ENCODE measurements around the gene NPFFR2.
"Not testable (repeated sequence)": the region's sequence is repeated elsewhere in the genome, so short reads cannot be mapped to it uniquely, and the experiment has no call there.

Gene NPFFR2

DNA sequence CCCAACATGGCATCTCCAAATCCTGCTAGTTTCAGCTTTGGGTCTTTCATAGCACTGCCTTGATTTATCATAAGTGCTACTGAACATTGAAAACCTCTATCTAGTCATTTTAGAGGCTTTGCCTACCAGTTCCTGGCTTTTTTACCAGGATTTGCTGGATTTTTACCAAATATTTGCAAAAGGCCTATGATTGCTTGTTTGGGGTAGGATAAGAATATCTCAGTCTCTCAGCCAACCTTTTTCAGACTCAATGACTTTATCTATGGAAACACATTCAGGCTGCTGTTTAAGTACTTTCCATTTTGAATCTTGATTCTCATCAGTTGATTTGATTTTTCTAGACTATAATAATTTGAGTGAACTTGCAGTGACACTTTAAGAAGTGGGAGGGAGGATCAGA is 80.1 kb downstream of the NPFFR2 start:
- no peak for DNase-seq

DNA sequence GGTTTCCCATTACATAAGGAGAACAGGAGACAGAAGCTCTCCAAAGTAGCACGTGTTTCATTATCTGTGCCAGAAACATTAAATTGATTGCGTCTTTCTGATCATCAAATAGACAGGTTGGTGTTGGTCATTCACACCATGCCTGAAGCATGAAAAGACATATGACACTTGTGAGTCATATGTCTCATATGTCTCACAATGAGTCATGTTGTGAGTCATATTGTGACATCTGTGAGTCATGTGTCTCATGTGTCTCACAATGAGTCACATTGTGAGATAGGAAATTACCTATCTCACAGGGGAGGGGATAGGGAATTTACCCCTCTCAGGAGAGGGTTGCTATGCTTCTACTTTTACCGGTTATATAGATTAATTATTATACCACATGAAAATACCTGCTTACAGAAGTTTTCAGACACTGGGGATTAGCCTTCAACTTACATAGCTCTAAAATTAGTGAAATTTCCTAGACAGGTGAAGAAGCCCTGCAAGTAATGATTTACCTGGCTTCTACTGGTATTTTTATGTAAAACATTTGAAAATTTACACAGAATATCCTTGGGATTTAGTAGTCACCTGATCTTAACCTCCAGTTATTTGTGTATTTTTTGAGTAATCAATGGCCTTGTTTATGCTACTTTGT is 80.8 kb downstream of the NPFFR2 start:
- no peak for DNase-seq

DNA sequence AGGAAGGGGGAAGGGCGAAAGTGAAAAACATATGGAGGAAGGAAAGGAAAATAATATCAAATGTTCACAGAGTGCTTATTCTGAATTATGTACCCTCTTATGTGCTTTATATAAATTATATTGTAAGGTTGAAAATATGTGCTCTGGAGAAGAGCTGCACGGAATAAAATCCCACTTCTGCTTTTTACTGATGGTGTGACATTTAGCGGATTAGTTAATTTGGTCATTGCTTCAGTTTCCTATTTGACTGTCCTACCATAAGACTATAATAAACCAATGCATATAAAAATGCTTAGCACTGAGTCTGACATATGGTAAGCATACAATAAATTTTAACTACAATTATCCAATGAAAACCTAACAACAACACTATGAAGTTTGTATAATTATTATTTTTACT is 86.2 kb downstream of the NPFFR2 start:
- DNase-seq: no peak

DNA sequence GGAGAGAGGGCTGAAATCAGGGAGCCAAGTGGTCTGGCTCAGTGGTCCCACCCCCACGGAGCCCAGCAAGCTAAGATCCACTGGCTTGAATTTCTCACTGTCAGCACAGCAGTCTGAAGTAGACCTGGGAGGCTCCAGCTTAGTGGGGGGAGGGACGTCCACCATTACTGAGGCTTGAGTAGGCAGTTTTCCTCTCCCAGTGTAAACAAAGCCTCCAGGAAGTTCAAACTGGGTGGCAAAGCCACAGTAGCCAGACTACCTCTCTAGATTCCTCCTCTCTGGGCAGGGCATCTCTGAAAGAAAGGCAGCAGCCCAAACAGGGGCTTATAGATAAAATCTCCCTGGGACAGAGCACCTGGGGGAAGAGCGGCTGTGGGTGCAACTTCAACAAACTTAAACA is 88.1 kb downstream of the NPFFR2 start:
- no peak for DNase-seq

DNA sequence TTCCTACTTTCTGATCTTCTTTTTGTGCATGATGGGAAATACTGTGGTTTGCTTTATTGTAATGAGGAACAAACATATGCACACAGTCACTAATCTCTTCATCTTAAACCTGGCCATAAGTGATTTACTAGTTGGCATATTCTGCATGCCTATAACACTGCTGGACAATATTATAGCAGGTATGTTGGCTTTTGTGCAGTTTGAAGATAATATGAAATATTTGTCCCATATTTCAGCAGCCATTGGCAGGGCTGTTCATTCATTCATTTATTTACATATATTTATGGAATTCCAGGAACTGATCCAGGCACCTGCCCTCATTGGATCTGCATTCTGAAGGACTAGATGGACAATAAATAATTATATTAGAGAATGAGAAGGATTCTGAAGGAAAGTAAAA is 96.9 kb downstream of the NPFFR2 start:
- DNase-seq: no peak

DNA sequence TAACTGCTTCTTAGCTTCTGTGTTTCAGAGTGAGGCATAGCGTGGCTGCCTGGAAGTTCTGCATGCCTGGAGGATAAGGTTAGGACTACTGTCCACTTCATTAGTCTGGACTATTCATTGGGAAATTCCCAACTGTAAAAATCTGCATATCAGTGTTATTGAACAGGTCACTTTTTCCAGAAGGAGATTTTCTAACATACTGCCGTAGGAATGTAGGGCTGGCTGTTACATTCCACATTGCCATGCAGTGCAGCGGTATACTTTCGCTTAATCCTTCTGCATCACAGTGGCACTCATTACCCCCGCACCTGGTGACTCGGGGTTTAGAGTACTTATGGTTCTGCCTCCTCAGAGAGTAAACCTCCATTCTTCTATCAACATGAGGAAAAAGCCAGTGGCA is 104.6 kb downstream of the NPFFR2 start:
- no peak for DNase-seq

DNA sequence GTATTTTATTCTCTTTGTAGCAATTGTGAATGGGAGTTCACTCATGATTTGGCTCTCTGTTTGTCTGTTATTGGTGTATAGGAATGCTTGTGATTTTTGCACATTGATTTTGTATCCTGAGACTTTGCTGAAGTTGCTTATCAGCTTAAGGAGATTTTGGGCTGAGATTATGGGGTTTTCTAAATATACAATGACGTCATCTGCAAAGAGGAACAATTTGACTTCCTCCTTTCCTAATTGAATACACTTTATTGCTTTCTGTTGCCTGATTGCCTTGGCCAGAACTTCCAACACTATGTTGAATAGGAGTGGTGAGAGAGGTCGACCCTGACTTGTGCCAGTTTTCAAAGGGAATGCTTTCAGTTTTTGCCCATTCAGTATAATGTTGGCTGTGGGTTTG is 108.2 kb downstream of the NPFFR2 start:
- DNase-seq: not testable (repeated sequence)

DNA sequence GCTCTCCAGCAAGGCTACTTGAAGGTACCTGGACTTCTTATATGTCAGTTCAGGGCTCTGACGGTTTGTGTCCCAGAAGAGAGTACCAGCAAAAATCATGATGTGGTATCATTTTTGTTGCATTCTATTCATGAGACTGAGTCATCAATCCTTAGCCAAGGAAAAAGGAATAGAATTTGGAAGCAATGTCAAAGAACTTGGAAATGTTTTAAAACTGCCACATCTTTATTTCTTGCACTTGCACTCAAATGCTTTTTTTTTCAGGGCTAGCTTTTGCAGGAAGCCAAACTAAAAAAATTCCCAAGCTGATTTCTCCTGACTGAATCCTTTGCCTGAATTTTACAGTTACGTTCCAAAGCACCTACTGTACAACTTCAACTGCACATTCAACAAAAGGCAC is 112.4 kb downstream of the NPFFR2 start:
- no peak for DNase-seq

DNA sequence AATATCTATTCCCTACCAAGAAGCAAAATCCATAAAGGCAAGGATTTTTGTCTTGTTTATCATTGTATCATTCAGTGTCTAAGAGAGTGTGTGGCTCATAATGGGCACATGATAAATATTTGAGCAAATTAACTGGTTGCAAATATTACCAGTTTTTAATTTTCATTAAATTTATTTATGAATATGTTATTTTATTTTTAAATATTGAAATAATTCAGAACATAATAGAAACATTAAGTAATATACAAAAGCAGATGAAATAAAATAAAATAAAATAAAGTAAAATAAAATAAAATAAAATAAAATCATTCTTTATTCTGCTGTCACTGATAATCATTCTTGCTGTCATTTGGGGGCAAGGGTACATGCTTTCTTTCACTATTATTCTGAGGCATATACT is 120.9 kb downstream of the NPFFR2 start:
- DNase-seq: no peak

DNA sequence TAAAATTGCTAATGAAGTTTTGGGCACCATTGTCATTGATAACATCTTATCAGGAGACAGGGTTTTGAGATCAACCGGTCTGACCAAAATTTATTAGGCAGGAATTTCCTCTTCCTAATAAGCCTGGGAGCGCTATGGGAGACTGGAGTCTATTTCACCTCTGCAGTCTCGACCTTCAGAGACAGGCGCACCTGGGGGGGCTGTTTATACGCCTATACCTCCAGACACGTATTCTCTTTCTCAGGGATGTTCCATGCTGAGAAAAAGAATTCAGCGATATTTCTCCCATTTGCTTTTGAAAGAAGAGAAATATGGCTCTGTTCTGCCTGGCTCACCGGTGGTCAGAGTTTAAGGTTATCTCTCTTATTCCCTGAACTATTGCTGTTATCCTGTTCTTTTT is 121.8 kb downstream of the NPFFR2 start:
- not testable (repeated sequence) for DNase-seq

DNA sequence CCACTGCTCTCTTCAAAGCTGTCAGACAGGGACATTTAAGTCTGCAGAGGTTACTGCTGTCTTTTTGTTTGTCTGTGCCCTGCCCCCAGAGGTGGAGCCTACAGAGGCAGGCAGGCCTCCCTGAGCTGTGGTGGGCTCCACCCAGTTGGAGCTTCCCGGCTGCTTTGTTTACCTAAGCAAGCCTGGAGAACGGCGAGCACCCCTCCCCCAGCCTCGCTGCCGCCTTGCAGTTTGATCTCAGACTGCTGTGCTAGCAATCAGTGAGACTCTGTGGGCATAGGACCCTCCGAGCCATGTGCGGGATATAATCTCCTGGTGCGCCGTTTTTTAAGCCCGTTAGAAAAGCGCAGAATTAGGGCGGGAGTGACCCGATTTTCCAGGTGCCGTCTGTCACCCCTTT is 137.5 kb downstream of the NPFFR2 start:
- DNase-seq: not testable (repeated sequence)

DNA sequence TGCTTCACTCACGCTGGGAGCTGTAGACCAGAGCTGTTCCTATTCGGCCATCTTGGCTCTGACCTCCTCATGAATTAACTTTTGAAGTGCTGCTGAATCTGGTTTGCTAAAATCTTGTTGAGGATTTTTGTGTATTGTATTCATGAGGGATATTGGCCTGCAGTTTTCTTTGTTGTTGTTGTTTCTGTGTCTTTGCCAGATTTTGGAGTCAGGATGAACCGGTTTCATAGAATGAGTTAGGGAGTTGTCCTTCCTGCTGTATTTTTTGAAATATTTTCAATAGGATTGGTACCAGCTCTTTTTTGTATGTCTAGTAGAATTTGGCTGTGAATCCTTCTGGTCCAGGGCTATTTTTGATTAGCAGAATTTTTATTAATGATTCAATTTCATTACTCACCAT is 138.1 kb downstream of the NPFFR2 start:
- no peak for DNase-seq

DNA sequence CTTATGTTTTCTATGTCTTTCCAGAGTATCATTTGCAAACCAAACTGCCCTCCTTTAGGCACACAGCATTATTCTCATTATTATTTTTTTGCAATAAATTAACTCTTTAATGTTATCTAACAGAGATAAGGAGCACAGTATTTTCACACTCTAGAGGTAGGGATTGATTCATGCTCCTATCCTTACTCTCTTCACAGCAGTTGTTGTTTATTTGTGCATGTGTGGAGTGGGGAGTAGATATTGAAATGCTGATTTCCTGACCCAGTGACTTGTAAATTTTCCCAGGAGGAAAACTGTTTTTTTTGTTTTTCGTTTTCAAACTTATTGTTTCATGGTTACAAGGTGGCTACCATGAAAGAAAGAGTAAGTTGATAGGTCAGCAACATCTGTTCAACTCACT is 140.0 kb downstream of the NPFFR2 start:
- no peak for DNase-seq

DNA sequence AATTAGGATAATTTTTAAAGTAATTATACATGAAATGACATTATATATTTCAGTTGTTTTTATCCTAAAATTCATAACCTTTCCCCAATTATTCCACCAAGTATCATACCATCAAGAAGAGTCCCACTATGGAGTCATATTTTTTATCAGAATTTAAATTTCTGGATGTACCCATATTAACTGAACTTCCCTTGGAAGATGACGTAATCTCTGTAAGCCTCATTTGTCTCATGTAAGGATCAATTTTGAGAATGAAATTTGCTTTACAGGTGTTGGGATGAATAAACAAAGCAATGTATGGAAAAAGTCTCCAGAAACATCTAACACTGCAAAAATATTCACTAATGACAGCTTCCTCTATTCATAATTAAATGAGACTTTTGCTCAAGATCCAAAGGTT is 147.5 kb downstream of the NPFFR2 start:
- no peak for DNase-seq

DNA sequence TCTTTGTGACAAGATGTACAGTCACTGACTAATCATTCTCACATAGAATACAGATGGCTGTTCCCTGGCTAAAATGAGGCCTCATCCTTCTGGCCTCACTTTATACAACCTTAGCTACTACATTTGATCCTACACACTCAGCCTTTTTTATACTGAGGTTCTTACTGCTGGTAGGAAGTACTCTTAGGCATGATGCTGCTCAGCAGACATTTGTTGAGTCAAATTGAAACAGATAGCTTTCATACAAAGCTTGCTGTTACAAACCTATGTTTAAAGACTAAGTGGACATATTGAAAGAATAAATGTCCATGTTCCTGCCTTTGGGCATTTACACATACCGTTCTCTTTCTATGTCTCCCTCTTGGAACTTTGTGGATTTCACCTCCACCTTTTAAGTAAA is 154.9 kb downstream of the NPFFR2 start:
- no peak for DNase-seq

DNA sequence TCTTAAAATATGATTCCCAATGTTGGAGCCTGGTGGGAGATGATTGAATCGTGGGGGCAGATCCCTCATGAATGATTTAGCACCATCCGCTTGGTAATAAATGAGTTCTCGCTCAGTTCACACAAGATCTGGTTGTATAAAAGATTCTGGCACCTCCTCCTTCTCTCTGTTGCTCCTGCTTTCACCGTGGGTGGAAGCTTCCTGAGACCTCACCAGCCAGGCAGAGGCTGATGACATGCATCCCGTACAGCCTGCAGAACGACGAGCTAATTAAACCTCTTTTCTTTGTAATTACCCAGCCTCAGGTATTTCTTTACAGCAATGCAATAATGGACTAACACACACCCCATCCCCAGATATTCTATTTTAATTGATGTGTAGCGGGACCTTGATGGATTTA is 162.2 kb downstream of the NPFFR2 start:
- DNase-seq: no peak

DNA sequence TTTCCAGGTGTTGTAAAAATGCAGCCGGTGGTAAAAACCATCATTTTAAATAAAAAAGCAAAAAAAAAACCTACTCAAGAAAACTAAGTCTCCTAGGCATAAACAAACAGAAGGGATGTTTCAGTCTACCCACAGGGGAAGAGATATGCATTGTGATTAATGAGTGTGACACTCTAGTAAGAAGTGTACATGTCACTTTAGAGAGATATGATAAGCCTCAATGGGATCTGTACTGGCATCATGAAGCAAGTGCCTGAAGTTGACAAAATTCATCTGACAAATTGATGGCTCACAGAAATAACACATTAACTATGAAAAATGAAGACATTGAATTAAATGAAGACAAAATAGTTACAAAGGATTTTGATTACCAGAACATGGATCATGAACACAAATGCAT is 162.7 kb downstream of the NPFFR2 start:
- no peak for DNase-seq

Data from amygdala (tissue), 56 donors.